HepG2 (cell line): ENCODE data around the gene COL18A1. TPM values are rescaled to one million over a fixed set of nuclear protein-coding genes. Genes with fewer than 3 reads are reported as not detected.

ENCODE experiments used
- ATAC-seq: fragments of 200-7000 bp; cut with Tn5 transposase; 3 replicates; pipeline ENCODE4 v1.9.1; 2020; ENCODE audit warnings: mild to moderate bottlenecking, moderate library complexity
- BruUV-seq: library from RNA; stranded (reverse); fragments of 400-500 nt; replicated peaks from 2 replicates; lab custom pipeline; 2021; lab: Mats Ljungman, UMichigan
- CTCF ChIA-PET: fragments of 300-600 bp; formaldehyde crosslinking; extraction: SDS; loops from one replicate; lab custom pipeline; 2021; ENCODE audit warnings: low total read pairs, inconsistent platforms, low intra/inter-chr PET ratio; lab: Yijun Ruan, JAX
- POLR2A ChIA-PET: fragments of 350-600 bp; sonication (Branson Sonifier 250); formaldehyde crosslinking; loops from one replicate; lab custom pipeline; 2020; ENCODE audit warnings: antibody characterized with exemption, inconsistent platforms; lab: Yijun Ruan, JAX
- DNase-seq: peaks from one replicate; pipeline ENCODE4 v3.0.0-alpha.2; 2015; ENCODE audit warnings: low spot score
- FAIRE-seq: peaks from 3 replicates; lab custom pipeline; 2011; peaks lifted over from hg19 to GRCh38; lab: Jason Lieb, UNC
- H2AFZ ChIP-seq: one replicate; pipeline ENCODE4 v1.6.1; 2011; ENCODE audit warnings: low read length, inconsistent platforms
- H3K27ac ChIP-seq: fragments of 300-600 bp; 3 replicates; pipeline ENCODE4 v1.8.0; 2011; ENCODE audit warnings: mixed run types, mild to moderate bottlenecking, mixed read lengths, low read length, inconsistent platforms; ENCODE audit not compliant: insufficient read depth; ENCODE audit errors: extremely low read length
- H3K27me3 ChIP-seq, 2 experiments: fragments of 200-600 bp in 1 of 2; 2 replicates in 1 of 2; 3 replicates in 1 of 2; pipeline versions ENCODE4 v1.6.0 to v1.8.0; 2011; ENCODE audit warnings: low read length in 2 of 2, mild to moderate bottlenecking in 2 of 2, moderate library complexity in 2 of 2, inconsistent platforms in 1 of 2; ENCODE audit not compliant: insufficient read depth in 2 of 2, control insufficient read depth in 1 of 2
- H3K36me3 ChIP-seq, 2 experiments: fragments of 200-600 bp in 1 of 2; replicated peaks in 1 of 2; 2 replicates in 1 of 2; 3 replicates in 1 of 2; pipeline versions ENCODE4 v1.5.1 to v1.8.0; 2011; ENCODE audit warnings: low read length in 2 of 2, inconsistent platforms in 1 of 2; ENCODE audit not compliant: insufficient read depth in 2 of 2, control insufficient read depth in 1 of 2
- H3K4me1 ChIP-seq: 2 replicates; pipeline ENCODE4 v1.5.1; 2012; ENCODE audit warnings: low read length, inconsistent platforms; ENCODE audit not compliant: insufficient read depth
- H3K4me2 ChIP-seq: 2 replicates; pipeline ENCODE4 v1.6.0; 2011; ENCODE audit warnings: low read depth, low read length, inconsistent platforms
- H3K4me3 ChIP-seq, 3 experiments: fragments of 200-600 bp in 1 of 3; sonication (generic), shearing (Covaris generic) in 1 of 3; replicated peaks in 1 of 3; 2 replicates each; pipeline ENCODE4 v1.5.1; 2011 to 2016; ENCODE audit warnings: low read length in 3 of 3, inconsistent platforms in 2 of 3, low read depth in 2 of 3, mild to moderate bottlenecking in 2 of 3, control low read depth in 1 of 3, mixed read lengths in 1 of 3; ENCODE audit not compliant: insufficient read depth in 1 of 3
- H3K79me2 ChIP-seq: one replicate; pipeline ENCODE4 v1.6.1; 2011; ENCODE audit warnings: low read length, inconsistent platforms; ENCODE audit not compliant: insufficient read depth
- H3K9ac ChIP-seq: 2 replicates; pipeline ENCODE4 v1.6.0; 2011; ENCODE audit warnings: mild to moderate bottlenecking, low read depth, low read length, inconsistent platforms; ENCODE audit not compliant: insufficient read depth
- H3K9me3 ChIP-seq: 2 replicates; pipeline ENCODE4 v1.5.1; 2012; ENCODE audit warnings: mild to moderate bottlenecking, low read length
- H4K20me1 ChIP-seq: 2 replicates; pipeline ENCODE4 v1.6.0; 2011; ENCODE audit warnings: inconsistent platforms, mild to moderate bottlenecking, low read length, moderate library complexity; ENCODE audit not compliant: insufficient read depth
- ADNP ChIP-seq: sonication (generic); formaldehyde crosslinking; IDR thresholded peaks from 2 replicates; pipeline ENCODE4 v1.4.0; 2020; ENCODE audit warnings: missing genetic modification reagents
- SRSF1 ChIP-seq: fragments of 200-400 bp; formaldehyde crosslinking; optimal IDR thresholded peaks from 2 replicates; pipeline ENCODE3; 2017; ENCODE audit warnings: mild to moderate bottlenecking, low read depth, low read length, moderate library complexity
- SRSF4 ChIP-seq: fragments of 200-400 bp; formaldehyde crosslinking; IDR thresholded peaks from one replicate; pipeline ENCODE4 v1.6.1; 2018; ENCODE audit warnings: mild to moderate bottlenecking, low read depth, low read length, moderate library complexity; ENCODE audit not compliant: poor library complexity, severe bottlenecking
- U2AF1 ChIP-seq: fragments of 200-400 bp; formaldehyde crosslinking; optimal IDR thresholded peaks from 2 replicates; pipeline ENCODE3; 2017; ENCODE audit warnings: mild to moderate bottlenecking, low read depth, low read length
- ZBTB46 ChIP-seq: sonication (generic); formaldehyde crosslinking; IDR thresholded peaks from 2 replicates; pipeline ENCODE4 v1.4.0; 2020; ENCODE audit warnings: mild to moderate bottlenecking, missing genetic modification reagents, borderline replicate concordance
- ZFP91 ChIP-seq: sonication (generic); formaldehyde crosslinking; IDR thresholded peaks from 2 replicates; pipeline ENCODE4 v1.9.0; 2022; ENCODE audit warnings: missing genetic modification reagents, mild to moderate bottlenecking, borderline replicate concordance
- ZNF121 ChIP-seq: sonication (generic); formaldehyde crosslinking; IDR thresholded peaks from 2 replicates; pipeline ENCODE4 v1.5.0; 2020; ENCODE audit warnings: mild to moderate bottlenecking, missing genetic modification reagents
- ZNF710 ChIP-seq: sonication (generic); formaldehyde crosslinking; IDR thresholded peaks from 2 replicates; pipeline ENCODE4 v1.5.0; 2020; ENCODE audit warnings: mild to moderate bottlenecking, missing genetic modification reagents, borderline replicate concordance
- ZNF761 ChIP-seq: sonication (generic); formaldehyde crosslinking; conservative IDR thresholded peaks from 2 replicates; pipeline ENCODE4 v1.4.0; 2020; ENCODE audit warnings: mild to moderate bottlenecking, missing genetic modification reagents
- ZSCAN22 ChIP-seq: sonication (generic); formaldehyde crosslinking; IDR thresholded peaks from 2 replicates; pipeline ENCODE4 v1.4.0; 2020; ENCODE audit warnings: mild to moderate bottlenecking, missing genetic modification reagents
- WGBS: methylation state at CpG from one replicate; pipeline ENCODE4 v1.1.6; 2017; ENCODE audit warnings: low lambda C conversion rate; 5-methylcytosine and 5-hydroxymethylcytosine counted together
- in situ Hi-C: cut with HindIII; loops from 2 replicates; pipeline ENCODE4 v1.10.0; 2017; ENCODE audit warnings: low pct_unique_long_range_greater_than_20kb; ENCODE audit not compliant: extremely low pct_ligation_motif_present
- intact Hi-C: fragments of 100-400 bp; cut with micrococcal nuclease; formaldehyde crosslinking; loops from one replicate; pipeline ENCODE4 v1.10.0; 2022; ENCODE audit not compliant: unreplicated experiment
- polyA plus RNA-seq, 8 experiments: library from polyadenylated mRNA; depleted of rRNA in 3 of 8; stranded (reverse) in 7 of 8; unstranded in 1 of 8; fragments of >200 nt; fragmentation: Illumina TruSeq in 4 of 8; extraction: Trizol in 4 of 8; gene quantifications; 2 replicates each; pipeline versions ENCODE4 v1.2.1 to v1.2.3, GENCODE V29; 2011 to 2016; ENCODE audit warnings: low read depth in 4 of 8, missing spikeins in 1 of 8, mixed read lengths in 1 of 8; ENCODE audit not compliant: insufficient read depth in 1 of 8
- total RNA-seq, 5 experiments: library from RNA; depleted of rRNA; stranded (reverse); fragments of >200 nt; fragmentation: Illumina TruSeq; extraction: Trizol; gene quantifications; 2 replicates each; pipeline ENCODE4 v1.2.3, GENCODE V29; 2016; ENCODE audit warnings: low read depth in 1 of 5

COL18A1 gene
- total and polyA plus RNA-seq, 2 of the 13 experiments (the other 11 are each of a cell fraction or from before 2014, with no cell fraction given) = 79.0 to 102 TPM

- H3K36me3 ChIP-seq = no peaks in the 10 kb centered on the region
- ATAC-seq = no peak
- no peak overlapping the region for H3K27ac ChIP-seq
- no peaks in the 10 kb centered on the region for H3K79me2 ChIP-seq
- CTCF ChIA-PET = no interaction called here
- no peak overlapping the region for H2AFZ ChIP-seq
- H3K9ac ChIP-seq = no peak overlapping the region
- no peaks in the 10 kb centered on the region for H4K20me1 ChIP-seq
- POLR2A ChIA-PET = interaction anchor here (0.8 kb wide), 1 partner anchor 74 kb away, joined by 4 read pairs; the partner anchor contains the start of gene POFUT2
- peak overlapping the region; percentile 20; the same call in 1 of the 2 replicates for H3K4me2 ChIP-seq
- DNase-seq = no peak
- FAIRE-seq = no peak
- H3K9me3 ChIP-seq = no peaks in the 10 kb centered on the region
- H3K27me3 ChIP-seq = no peaks in the 10 kb centered on the region
- peaks cover 84% of the 10 kb centered on the region for H3K4me1 ChIP-seq
- WGBS = 59% methylated on average over 14 of the region's 29 CpGs
- no peak overlapping the region for H3K4me3 ChIP-seq
- in situ Hi-C loops (no loop called here), intact Hi-C loops (no loop called here)
- BruUV-seq = no TSS peak
- no peak for TF ChIP-seq ZBTB46 (CRISPR knock-in tag)
- peak; percentile 45 for TF ChIP-seq ZNF121 (CRISPR knock-in tag)
- no peak for TF ChIP-seq ZNF761 (CRISPR knock-in tag)
- no peak for TF ChIP-seq SRSF1
- TF ChIP-seq U2AF1 = no peak
- TF ChIP-seq ADNP (CRISPR knock-in tag) = no peak
- no peak for TF ChIP-seq SRSF4
- peak; percentile 28; the same call in 1 of the 2 replicates for TF ChIP-seq ZFP91 (CRISPR knock-in tag)
- 0 out of 2 replicates have a peak, but pooled peaks have one; percentile 53 for TF ChIP-seq ZSCAN22
- no peak for TF ChIP-seq ZNF710
These were observed 43.6 kb upstream of the COL18A1 start for GRCh38 chr21:45361033-45361997.
